Measurements from ENCODE around the gene TSPAN7. TPM values are rescaled to one million over a fixed set of nuclear protein-coding genes. Genes with fewer than 3 reads are reported as not detected.

TSPAN7 gene
- total and polyA plus RNA-seq, 2 of the 8 experiments (the other 6 are each of a cell fraction or from before 2014, with no cell fraction given): 32.1 to 37.7 TPM

GRCh38 chrX:38606821-38607220 is 45.5 kb downstream of the TSPAN7 start:
- DNase-seq (ENCODE audit: low read depth in 1 of 2, low spot score in 2 of 2) (no peak), FAIRE-seq (no peak)
- Histone ChIP-seq H2BK120ac (replicated peaks; ENCODE audit: low read depth, low read length) (no peak overlapping the region), H3K4me3 (ENCODE audit: extremely low read depth in 1 of 4, insufficient read depth in 2 of 4, low read depth in 3 of 4, low read length in 4 of 4) (no peak overlapping the region), H3K18ac (ENCODE audit: extremely low read depth, low read length) (no peak overlapping the region), H3K4me1 (replicated peaks in 1 of 4; ENCODE audit: control insufficient read depth in 3 of 4, insufficient read depth in 4 of 4, low read length in 3 of 4) (no peaks in the 10 kb centered on the region), H2BK15ac (ENCODE audit: low read length) (no peak overlapping the region), H3K4me2 (ENCODE audit: insufficient read depth in 1 of 2, low read depth in 2 of 2, low read length in 2 of 2) (no peak overlapping the region), H3K79me1 (ENCODE audit: low read depth, low read length) (no peaks in the 10 kb centered on the region), H3K79me2 (ENCODE audit: control insufficient read depth in 1 of 2, insufficient read depth in 2 of 2, low read length in 2 of 2) (no peaks in the 10 kb centered on the region), H4K91ac (replicated peaks; ENCODE audit: insufficient read length, low read length) (no peak overlapping the region), H3K36me3 (ENCODE audit: control insufficient read depth in 2 of 4, insufficient read depth in 4 of 4, low read length in 3 of 4) (no peaks in the 10 kb centered on the region), H3K27ac (ENCODE audit: low read depth, low read length) (no peak overlapping the region), H2AFZ (ENCODE audit: low read length) (no peak overlapping the region), H4K20me1 (replicated peaks in 1 of 2; ENCODE audit: control insufficient read depth in 1 of 2, insufficient read depth in 2 of 2, low read length in 2 of 2) (no peaks in the 10 kb centered on the region), H3K4ac (replicated peaks; ENCODE audit: insufficient read length, low read depth, low read length) (no peak overlapping the region), H3K56ac (replicated peaks; ENCODE audit: insufficient read length, low read depth, low read length) (no peak overlapping the region), H3K9me3 (ENCODE audit: insufficient read depth in 2 of 2, low read depth in 1 of 2, low read length in 1 of 2) (no peaks in the 10 kb centered on the region), H3K14ac (ENCODE audit: insufficient read length) (no peak overlapping the region), H4K5ac (ENCODE audit: insufficient read length, low read depth, low read length) (no peak overlapping the region), H2AK5ac (ENCODE audit: low read depth, low read length) (no peak overlapping the region), H3K23me2 (ENCODE audit: low read depth, low read length) (no peaks in the 10 kb centered on the region), H2BK5ac (ENCODE audit: low read depth, low read length) (no peak overlapping the region), H3K9ac (replicated peaks in 1 of 4; ENCODE audit: extremely low read depth in 1 of 4, low read depth in 3 of 4, low read length in 3 of 4) (no peak overlapping the region), H2BK20ac (ENCODE audit: low read length) (no peak overlapping the region), H2BK12ac (ENCODE audit: low read depth, low read length) (no peak overlapping the region), H4K8ac (ENCODE audit: extremely low read depth, insufficient read depth, low read length) (no peak overlapping the region), H3K23ac (ENCODE audit: insufficient read length) (no peak overlapping the region), H3K27me3 (replicated peaks in 1 of 4; ENCODE audit: control insufficient read depth in 3 of 4, extremely low read depth in 1 of 4, insufficient read depth in 3 of 4, low read length in 3 of 4) (no peaks in the 10 kb centered on the region)
- no peak for TF ChIP-seq CHD2 (IDR thresholded peaks at IDR 0.05; ENCODE audit: low read length)
- TF ChIP-seq PHF8 (conservative IDR thresholded peaks at IDR 0.05; ENCODE audit: low read depth, low read length): no peak
- no peak for TF ChIP-seq EZH2 (IDR thresholded peaks at IDR 0.05; ENCODE audit: low read depth, low read length, severe bottlenecking)
- no peak for TF ChIP-seq NRF1 (IDR thresholded peaks at IDR 0.05; ENCODE audit: low read depth, low read length)
- no peak for TF ChIP-seq YY1 (IDR thresholded peaks at IDR 0.05; ENCODE audit: low read depth, low read length)
- TF ChIP-seq TBP (IDR thresholded peaks at IDR 0.05; ENCODE audit: low read depth, low read length): no peak
- no peak for TF ChIP-seq SIN3A (conservative IDR thresholded peaks at IDR 0.05 in 1 of 2, IDR thresholded peaks at IDR 0.05 in 1 of 2; ENCODE audit: low read depth in 1 of 2, low read length in 2 of 2)
- 83% methylated on average over 3 of the region's 3 CpGs; no CpG with 5 or more reads in 1 of the 2 experiments for WGBS, 2 experiments (ENCODE audit: extremely low coverage in 1 of 2, insufficient coverage in 1 of 2, insufficient read length in 1 of 2, insufficient replicate concordance in 2 of 2, low coverage in 1 of 2, low lambda C conversion rate in 2 of 2, missing lambda C conversion rate in 1 of 2)
- POLR2A ChIA-PET (ENCODE audit: partially characterized antibody): interaction anchor here (1.2 kb wide), 1 partner anchor 10 kb away, joined by 6 read pairs; no protein-coding TSS in a partner anchor
- CTCF ChIA-PET (ENCODE audit: partially characterized antibody): interaction anchor here (0.8 to 1.1 kb wide), 2 partner anchors 8 to 21 kb away, joined by 3 to 4 read pairs; no protein-coding TSS in a partner anchor

All from H1 (cell line).